ENCODE measurements around the gene TBC1D23. TPM values are rescaled to one million over a fixed set of nuclear protein-coding genes. Genes with fewer than 3 reads are reported as not detected.

The TBC1D23 gene
- total and polyA plus RNA-seq, 9 donors = 20.1 to 52.7 (median 36.9) TPM

DNA sequence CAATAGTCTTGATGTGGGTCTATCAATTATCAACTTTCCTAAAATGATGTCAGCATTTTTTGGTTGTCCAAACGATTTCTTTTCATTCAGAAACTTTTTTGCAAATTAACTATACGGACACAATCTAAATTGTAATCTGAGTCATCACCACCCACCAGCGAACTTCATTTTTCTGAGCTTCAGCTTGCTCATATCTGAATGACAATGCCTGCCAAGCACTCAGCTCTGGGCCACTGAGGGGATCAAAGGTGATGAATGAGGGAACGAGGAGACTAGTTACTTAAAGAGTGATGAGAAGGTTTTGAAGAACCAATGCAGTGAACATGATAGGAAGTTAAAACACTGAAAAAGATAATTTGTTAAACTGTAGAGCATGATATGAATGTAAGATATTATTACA, 14.9 kb upstream of the TBC1D23 start:
- Histone ChIP-seq H3K36me3 (no peaks in the 10 kb centered on the region), H3K27ac (no peak overlapping the region), H3K4me1 (ENCODE audit: insufficient read depth) (no peaks in the 10 kb centered on the region), H3K4me3 (no peak overlapping the region), H3K27me3 (no peaks in the 10 kb centered on the region), H3K9me3 (no peaks in the 10 kb centered on the region)
- TF ChIP-seq, protein P1, sequence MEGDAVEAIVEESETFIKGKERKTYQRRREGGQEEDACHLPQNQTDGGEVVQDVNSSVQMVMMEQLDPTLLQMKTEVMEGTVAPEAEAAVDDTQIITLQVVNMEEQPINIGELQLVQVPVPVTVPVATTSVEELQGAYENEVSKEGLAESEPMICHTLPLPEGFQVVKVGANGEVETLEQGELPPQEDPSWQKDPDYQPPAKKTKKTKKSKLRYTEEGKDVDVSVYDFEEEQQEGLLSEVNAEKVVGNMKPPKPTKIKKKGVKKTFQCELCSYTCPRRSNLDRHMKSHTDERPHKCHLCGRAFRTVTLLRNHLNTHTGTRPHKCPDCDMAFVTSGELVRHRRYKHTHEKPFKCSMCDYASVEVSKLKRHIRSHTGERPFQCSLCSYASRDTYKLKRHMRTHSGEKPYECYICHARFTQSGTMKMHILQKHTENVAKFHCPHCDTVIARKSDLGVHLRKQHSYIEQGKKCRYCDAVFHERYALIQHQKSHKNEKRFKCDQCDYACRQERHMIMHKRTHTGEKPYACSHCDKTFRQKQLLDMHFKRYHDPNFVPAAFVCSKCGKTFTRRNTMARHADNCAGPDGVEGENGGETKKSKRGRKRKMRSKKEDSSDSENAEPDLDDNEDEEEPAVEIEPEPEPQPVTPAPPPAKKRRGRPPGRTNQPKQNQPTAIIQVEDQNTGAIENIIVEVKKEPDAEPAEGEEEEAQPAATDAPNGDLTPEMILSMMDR (IDR thresholded peaks at IDR 0.05) = no peak
- TF ChIP-seq POLR2A (IDR thresholded peaks at IDR 0.05) = no peak
- TF ChIP-seq EP300 (IDR thresholded peaks at IDR 0.05) = no peak
- intact Hi-C loops (cut with DNase I) = no loop called here
- no peak for DNase-seq
- WGBS, 3 donors = 55 to 57% (median 56%) methylated on average over 4 of the region's 4 CpGs

DNA sequence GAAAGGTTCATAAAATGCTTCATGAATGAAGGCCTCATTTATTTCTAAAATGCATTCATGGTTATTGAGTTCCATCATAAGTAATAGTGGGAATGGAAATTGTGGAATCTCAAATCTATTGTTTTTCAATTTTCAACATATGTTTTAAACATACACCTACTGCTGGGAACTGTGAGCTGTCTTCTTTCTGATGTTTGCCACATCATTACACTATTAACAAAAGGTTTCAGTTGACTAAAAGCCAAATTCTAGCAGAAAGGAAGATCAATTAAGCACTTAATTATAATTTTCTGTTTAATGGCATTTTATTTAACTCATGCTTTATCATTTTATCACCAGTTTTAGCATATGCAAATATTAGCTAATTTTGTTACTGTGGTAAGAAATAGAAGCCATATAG, 13.8 kb upstream of the TBC1D23 start:
- Histone ChIP-seq H3K4me1 (ENCODE audit: insufficient read depth) (no peaks in the 10 kb centered on the region), H3K4me3 (no peak overlapping the region), H3K9me3 (no peaks in the 10 kb centered on the region), H3K27me3 (no peaks in the 10 kb centered on the region), H3K36me3 (no peaks in the 10 kb centered on the region), H3K27ac (no peak overlapping the region)
- intact Hi-C loops (cut with DNase I) = no loop called here
- TF ChIP-seq, protein P1 (IDR thresholded peaks at IDR 0.05) = no peak
- TF ChIP-seq POLR2A (IDR thresholded peaks at IDR 0.05) (no peak), EP300 (IDR thresholded peaks at IDR 0.05) (no peak)
- no peak for DNase-seq

DNA sequence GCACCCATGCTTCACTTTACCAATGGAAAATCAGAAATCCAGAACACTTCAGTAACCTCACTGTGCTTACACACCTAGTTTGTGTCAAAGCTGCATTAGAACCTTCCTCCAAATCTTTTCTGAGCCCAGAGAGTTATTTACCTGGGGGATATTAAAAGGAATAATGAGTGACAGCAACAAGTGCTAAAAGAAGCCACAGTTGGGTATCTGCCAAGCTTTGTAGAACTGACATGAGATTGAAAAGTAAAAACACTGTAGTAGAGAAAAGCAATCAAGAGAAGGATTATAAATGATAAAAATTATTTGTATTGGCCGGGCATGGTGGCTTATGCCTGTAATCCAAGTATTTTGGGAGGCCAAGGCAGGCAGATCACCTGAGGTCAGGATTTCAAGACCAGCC, 8.8 kb upstream of the TBC1D23 start:
- no peak for DNase-seq
- Histone ChIP-seq H3K36me3 (no peaks in the 10 kb centered on the region), H3K9me3 (no peaks in the 10 kb centered on the region), H3K4me1 (ENCODE audit: insufficient read depth) (peaks cover 4% of the 10 kb centered on the region), H3K27me3 (no peaks in the 10 kb centered on the region), H3K27ac (no peak overlapping the region), H3K4me3 (no peak overlapping the region)
- WGBS, 3 donors = 95 to 96% (median 95%) methylated on average over 1 of the region's 1 CpG
- no peak for TF ChIP-seq EP300 (IDR thresholded peaks at IDR 0.05)
- TF ChIP-seq, protein P1 (IDR thresholded peaks at IDR 0.05) = no peak
- no peak for TF ChIP-seq POLR2A (IDR thresholded peaks at IDR 0.05)
- intact Hi-C loops (cut with DNase I) = loop anchor here (5.0 to 10.0 kb wide), 7 partner anchors 177 to 420 kb away; no protein-coding TSS in a partner anchor

DNA sequence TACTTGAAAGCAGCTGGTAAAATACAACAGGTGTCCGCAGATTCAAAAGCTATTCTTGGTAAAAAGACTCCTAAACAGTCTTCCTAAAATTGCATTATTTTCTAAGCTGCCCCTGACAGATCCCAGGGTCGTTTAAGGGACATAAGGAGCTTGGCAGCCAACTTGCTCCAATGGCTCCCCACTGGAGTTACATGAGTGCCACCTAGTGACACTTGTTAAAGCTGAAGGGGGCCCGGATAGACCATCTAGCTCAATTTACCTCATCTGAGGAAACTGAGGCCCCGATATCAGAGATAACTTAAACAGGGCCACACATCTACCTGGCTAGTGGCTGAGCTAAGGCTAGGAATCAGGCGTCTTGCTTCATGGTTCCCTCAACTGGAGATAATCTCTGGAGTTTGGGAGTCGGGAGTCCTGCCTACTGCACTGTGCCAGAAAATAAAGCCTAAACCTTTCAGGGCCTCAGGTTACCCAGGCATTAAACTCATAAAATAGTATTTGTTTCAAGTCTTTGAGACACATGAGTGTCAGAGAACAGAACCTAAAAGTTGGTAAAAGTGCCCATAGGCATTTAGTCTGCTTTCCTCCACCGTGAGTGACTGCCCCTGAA, 6.5 kb upstream of the TBC1D23 start:
- WGBS, 3 donors = 27 to 39% (median 34%) methylated on average over 7 of the region's 7 CpGs
- Histone ChIP-seq H3K9me3 (no peaks in the 10 kb centered on the region), H3K27me3 (no peaks in the 10 kb centered on the region), H3K4me1 (ENCODE audit: insufficient read depth) (peaks cover 7% of the 10 kb centered on the region), H3K27ac (peak overlapping the region in 1 of 2 donors; percentile 13), H3K36me3 (no peaks in the 10 kb centered on the region), H3K4me3 (no peak overlapping the region)
- peak; percentile 53 to 72 (median 60) for DNase-seq
- TF ChIP-seq POLR2A (IDR thresholded peaks at IDR 0.05) = no peak
- no peak for TF ChIP-seq EP300 (IDR thresholded peaks at IDR 0.05)
- TF ChIP-seq, protein P1 (IDR thresholded peaks at IDR 0.05) = peak; percentile 63 to 75 (median 66)
- intact Hi-C loops (cut with DNase I) = loop anchor here (5.0 to 10.0 kb wide), 7 partner anchors 179 to 422 kb away; no protein-coding TSS in a partner anchor
